AG20443 (cell line): ENCODE data around the gene MRPL49.
A peak's percentile ranks its signal among the peaks of the same experiment; 100 is the strongest.

Source experiments
- DNase-seq: peaks from one replicate; pipeline ENCODE4 v3.0.0; 2012; ENCODE audit warnings: low spot score, mixed read lengths

Gene MRPL49

DNA sequence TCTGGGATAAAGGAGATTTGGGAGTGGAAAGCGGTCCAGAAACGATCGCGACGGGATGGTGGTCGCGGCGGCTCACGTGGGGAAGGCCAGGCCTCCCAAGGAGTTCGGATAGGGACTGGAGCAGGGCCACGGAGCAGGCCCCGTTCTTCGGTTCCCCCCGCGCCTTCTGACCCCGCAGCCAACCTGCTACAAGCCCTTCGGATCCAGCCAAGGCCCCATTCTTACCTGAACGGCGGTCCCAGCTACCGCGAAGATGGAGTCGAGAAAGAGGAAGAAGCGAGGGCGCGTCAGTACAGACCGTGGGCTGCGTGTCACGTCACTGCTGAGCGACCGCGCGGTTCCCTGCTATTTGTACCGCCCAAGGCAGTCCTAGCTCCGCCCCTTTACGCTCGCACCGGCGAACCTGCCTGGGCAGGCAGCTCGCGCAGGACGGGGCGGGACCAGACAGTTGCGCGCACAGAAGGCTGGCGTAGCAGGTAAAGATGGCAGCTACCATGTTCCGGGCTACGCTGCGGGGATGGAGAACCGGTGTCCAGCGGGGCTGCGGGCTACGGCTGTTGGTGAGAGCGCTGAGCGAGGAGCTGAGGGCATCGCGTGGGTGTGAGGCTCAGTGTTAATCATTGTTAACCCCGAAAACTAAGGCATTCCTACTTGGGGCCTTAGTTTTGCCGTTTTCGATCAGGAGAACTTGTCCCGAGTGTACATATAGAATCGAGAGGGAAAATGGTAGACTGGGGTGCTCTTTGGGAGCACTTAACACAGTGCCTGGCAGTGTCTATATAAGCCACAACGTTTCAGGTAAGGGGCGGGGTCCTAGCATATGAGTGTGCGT is at the start of gene MRPL49, which contains the start of gene FAU:
TSS of gene MRPL49 (plus strand) at position 457 of the 832 bp plus-strand sequence. CDS start at position 483, 26 bp downstream.
TSS of gene FAU (minus strand) at position 270 of the 832 bp plus-strand sequence. CDS start 321 bp downstream, outside the sequence.
- DNase-seq: peak; percentile 97

DNA sequence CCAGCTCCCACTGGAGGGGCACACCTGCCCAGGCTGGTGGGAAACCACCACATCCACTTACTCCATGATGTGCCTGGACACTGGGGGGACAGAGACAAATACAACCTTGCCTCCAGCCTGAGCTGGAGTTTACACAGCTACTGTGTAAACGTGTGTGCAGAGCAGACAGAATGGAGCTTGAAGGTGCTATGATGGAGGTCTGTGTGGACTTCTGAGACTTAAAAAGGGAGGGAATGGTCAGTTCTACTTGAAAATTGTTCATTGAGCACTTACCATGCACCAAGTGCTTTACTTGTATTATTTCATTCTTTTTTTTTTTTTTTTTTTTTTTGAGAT is 49.5 kb upstream of the MRPL49 start:
- DNase-seq: no peak

DNA sequence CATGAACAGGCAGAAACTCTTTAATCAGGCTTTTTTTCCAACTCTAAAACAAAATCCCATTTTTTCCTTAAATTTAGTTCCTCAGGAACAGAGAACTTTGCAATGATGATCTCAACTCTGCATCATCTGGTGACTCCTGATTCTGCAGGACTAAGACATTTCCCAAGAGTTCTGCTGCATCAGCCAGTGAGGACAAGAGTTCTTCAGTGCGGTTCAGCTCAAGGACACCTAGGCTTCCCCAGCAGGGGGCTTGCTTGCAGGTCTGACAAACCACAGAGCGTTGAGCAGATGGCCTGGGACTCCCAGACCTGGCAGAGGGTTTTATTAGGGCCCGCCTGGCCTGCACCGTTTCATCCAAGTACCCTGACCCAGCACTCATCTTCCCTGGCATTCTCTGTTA is 44.7 kb upstream of the MRPL49 start:
- no peak for DNase-seq

DNA sequence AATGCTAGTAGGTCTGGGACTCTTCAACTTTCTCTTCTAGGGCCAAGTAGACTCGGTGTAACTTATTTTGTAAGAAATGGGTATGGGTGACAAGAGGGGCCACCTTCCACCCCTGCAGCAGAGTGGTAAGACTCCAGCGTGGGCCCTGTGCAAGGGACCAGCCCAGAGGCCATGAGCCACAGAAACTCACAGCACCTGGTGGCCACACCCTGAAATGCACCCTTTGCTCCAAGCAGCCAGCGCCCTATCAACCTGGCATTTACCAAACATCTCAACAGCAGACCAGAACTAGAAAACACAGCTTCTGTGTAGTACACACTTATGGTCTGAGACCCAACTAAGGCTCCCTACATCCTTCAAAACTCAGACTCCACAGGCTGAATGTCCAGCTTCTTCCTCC is 44.0 kb upstream of the MRPL49 start:
- DNase-seq: peak; percentile 61

DNA sequence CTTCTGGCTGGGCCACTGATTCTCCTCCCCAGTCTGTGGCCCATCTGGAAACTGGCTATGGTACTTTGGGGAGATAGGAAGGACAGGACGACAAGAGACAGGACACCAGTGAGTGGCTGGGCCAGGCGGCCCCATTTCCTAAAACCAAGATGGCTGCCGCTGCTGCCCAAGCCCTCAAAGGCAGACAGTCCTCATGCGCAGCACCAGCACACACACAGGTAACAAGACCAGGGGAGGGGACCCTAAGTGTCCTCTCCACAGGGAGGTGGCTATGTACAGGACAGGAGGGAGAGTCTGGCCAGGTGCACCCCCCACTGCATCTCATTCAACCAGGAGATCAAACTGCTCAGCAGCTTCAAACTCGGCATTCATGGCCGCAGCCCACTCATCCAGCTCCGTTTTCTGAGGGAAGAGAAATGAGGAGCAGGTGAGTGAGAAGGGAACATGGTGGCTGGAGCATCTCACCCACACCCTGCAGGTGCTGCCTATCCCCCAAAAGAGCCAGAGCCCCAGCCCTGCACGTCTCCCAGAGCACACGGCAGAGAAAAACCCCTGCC is 43.3 kb upstream of the MRPL49 start:
- no peak for DNase-seq

DNA sequence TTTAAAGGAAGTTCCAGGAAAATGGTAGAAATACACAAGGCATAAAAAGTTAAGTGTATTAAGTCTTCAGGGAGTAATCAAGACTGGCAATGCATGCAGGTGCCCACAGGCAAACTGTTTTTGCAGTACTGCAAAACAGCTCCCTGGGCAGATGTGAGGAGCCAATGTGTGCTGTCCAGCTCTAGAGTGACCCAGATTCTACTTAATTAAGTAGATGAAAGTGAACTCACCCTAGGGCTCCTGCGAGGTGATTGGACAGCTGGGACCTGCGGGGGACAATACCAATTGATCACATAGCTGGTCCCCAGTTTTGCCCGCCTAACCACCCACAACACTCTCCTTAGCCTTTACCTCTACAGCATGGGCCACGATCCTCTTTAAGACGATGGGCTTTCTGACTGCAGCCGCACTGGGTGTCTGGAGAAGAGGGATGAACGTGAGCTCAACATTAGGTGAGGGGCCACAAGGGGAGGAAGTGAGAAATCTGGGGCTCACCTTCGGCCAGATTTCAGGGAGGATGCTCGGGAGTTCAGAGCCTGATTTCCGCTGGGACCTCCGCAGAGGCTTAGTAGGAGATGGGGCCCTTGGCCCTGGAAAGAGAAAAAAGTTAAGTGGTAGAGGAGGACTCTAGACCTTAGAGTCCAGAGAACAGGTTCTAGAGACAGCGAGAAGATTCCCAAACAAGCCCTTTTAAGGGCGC is 38.8 kb upstream of the MRPL49 start:
- DNase-seq: no peak

DNA sequence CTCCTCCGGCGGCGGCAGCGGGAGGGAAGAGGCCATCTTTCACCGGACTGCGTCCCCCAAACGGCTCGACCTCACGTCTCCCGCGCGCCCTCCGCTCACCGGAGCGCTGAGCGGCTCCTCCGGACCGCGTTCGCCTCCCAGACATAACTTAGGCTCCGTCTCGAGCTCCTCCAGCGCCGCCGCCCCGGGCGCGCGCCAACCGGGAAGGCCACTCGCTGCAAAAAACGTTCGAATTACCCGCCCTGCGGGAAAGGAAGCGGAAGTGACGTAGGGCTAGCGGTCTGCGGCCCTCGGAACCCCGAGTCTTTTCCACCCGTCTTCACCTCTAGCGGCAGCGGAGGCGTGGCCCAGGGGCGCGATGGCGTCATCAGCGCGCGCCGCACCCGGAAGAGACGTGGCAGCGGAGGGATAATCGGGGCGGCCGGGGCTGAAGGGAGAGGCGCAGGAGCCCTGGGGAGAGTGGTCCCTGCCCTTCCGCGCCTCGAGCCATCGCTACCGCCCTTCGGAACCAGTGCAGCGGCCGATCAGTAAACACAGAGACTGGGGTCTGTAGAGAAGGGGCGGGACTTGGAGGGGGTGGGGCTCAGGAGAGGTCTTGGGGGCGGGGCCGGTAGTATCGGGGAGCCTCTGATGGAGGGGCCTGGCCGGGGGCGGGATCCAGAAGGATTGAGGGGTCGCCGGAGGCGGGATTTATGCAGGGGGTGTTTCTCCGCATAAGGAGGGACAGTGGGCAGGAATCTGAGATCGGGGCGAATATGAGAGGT is 38.1 kb upstream of the MRPL49 start, which contains the start of the genes CDCA5 and ZFPL1:
TSS of gene CDCA5 (minus strand) at position 207 of the 764 bp plus-strand sequence. CDS start at position 145, 62 bp downstream.
TSS of gene ZFPL1 (plus strand) at position 389 of the 764 bp plus-strand sequence. CDS start 477 bp downstream, outside the sequence.
- peak; percentile 100 for DNase-seq

DNA sequence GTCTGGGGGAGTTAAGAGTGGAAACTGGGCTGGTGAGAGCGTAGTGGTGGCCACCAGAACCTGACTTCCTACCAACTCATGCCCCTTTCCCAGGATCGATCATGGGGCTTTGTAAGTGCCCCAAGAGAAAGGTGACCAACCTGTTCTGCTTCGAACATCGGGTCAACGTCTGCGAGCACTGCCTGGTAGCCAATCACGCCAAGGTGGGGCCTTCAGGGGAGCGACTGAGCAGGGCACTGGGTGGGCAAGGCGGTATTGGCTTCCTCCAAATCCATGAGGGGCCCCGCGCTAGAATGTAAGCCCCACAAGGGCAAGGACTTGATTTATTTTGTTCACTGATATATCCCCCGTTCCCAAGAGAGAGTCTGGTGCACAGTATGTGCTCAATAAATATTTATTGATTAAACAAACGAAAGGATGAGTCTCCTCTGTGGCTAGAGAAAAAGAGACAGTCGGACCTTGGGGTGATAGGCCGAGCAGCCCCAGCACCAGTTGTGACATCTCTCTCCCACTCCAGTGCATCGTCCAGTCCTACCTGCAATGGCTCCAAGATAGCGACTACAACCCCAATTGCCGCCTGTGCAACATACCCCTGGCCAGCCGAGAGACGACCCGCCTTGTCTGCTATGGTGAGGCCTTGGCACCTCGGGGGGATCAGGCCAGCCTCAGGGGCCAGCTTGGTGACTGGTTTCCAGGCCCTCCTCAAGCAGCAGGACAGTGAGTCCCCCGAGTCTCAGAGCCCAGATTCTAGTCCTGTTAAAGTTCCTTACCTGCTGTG is 37.3 kb upstream of the MRPL49 start:
- no peak for DNase-seq

DNA sequence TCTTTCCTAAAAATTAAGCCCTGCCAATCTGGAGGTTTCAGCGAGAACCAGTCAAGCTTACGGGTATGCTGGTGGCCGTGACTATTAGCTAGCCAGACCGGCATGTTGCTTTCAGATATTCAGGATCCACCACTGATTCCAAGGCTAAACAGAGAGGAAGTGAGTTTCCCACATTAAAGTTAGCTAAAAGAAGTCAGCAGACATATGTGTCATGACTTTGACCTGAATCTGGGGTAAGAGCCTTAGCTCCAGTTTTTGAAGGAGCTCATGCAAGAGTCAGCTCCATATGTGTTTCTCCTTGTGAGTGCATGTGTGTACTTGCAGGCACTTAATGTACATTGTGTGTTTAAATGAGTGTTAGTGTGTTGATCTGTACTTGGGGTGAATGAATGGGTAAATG is 36.7 kb upstream of the MRPL49 start:
- DNase-seq: no peak

DNA sequence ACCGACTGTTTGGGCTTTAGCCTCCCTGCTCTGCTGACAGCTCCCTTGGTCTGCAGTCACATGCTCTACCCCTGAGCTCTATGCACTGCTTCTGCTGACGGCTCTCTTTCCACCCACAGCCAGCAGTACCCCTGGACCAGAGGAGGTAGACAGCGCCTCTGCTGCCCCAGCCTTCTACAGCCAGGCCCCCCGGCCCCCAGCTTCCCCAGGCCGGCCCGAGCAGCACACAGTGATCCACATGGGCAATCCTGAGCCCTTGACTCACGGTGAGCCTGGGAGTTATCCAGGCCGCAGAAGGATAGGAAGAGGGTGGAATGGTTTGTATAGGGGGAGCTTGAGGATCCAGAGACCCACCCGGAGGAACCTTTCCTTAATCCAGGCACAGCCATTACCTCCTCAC is 35.3 kb upstream of the MRPL49 start:
- no peak for DNase-seq

DNA sequence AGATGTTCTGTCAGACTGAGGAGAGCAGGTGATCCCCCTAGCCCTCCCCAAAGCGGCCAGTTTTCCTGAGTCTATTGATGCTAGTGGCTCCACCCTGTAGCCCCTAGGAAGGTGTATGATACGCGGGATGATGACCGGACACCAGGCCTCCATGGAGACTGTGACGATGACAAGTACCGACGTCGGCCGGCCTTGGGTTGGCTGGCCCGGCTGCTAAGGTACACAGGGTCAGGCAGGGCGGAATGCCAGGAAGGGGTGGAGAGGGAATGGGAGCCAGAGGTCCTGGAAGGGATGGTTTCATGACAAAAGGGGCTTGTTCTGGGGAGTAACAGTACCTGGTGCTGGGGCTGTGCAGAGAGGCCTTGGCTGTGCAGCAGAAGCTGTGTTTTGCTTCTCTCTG is 34.9 kb upstream of the MRPL49 start:
- no peak for DNase-seq

DNA sequence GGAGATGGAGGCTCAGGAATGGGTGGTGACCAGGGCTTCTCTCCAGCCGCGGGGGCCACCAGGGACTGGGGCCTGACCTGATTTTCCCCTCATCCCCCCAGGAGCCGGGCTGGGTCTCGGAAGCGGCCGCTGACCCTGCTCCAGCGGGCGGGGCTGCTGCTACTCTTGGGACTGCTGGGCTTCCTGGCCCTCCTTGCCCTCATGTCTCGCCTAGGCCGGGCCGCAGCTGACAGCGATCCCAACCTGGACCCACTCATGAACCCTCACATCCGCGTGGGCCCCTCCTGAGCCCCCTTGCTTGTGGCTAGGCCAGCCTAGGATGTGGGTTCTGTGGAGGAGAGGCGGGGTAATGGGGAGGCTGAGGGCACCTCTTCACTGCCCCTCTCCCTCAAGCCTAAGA is 34.3 kb upstream of the MRPL49 start:
- no peak for DNase-seq

DNA sequence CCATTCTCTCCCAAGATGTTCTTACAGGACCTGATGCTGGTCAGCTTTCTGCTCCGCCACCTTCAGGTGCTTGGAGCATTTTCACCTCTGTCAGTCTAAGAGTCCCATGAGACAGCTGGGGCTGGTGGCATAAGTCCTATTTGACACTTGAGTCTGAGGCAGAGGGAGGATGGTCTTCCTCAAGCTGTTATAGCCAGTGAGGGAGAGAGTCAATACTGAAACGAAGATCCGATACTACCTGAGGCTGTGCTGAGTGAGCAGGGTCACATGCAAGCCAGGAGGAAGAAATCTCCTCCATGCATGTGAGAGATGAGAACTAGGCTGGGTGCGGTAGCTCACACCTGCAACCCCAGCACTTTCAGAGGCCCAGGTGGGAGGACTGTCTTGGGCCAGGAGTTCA is 32.5 kb upstream of the MRPL49 start:
- no peak for DNase-seq

DNA sequence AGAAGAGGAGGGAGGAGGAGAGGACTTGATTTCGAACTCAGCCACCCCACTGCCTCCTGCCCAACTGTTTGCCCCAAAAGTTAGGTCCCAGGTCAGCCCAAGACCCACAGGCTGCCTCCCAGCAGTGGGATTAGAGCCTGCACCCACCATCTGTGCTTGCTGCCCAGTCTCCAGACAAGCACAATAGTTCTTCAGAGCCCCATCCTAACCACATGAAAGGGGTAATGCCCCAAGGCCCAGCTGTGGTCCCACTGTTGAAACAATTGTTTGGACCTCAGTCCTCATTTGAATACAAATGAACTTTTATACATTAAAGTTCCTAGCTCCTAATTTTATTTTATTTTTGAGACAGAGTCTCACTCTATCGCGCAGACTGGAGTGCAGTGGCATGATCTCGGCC is 31.5 kb upstream of the MRPL49 start:
- no peak for DNase-seq

DNA sequence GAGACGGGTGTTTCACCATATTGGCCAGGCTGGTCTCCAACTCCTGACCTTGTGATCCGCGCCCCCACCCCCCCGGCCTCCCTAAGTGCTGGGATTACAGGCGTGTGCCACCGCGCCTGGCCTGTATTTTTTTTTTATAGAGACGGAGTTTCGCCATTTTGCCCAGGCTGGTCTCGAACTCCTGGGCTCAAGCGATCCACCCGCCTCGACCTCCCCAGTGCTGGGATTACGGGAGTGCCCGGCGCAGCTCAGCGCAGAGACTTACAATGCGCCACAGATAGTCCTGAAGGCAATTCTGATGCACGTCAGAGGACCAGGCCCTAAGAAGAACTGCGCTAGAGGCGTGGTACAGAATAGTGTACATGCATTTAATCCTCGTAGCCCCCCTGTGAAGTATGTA is 26.7 kb upstream of the MRPL49 start:
- DNase-seq: no peak

DNA sequence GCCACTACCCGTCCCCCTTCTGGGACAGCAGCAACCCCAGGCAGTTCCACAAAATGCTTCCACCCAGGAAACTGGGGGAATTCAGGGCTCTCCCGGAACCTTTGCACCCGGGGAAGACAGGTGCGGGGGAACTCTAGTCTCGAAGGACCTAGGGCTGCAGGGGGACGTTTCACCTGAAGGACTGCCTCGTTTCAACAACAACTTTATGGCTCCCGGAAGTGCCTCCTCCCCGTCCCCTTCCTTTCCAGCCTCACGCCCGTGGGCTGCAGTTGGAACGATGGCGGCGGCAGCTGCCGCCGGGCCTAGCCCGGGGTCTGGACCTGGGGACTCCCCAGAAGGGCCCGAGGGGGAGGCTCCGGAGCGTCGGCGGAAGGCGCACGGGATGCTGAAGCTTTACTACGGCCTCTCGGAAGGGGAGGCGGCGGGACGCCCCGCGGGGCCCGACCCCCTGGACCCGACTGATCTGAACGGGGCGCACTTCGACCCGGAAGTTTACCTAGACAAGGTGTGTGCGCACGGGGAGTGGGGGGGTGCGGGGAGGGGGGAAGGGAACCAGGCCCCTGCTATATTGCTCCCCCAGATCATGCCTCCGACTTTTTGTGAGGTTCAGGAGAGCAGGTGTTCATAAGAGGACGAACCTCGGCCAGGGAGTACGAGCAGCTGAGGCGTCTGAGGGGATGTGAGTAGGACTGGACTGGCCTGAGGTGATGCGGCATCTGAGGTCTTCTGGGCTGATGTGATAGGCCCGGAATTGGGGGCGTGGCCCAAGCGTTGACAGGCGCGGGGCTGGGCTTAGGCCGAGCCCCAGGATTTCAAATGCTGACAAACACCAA is 25.9 kb upstream of the MRPL49 start, which contains the start of gene VPS51:
TSS of gene VPS51 (plus strand) at position 241 of the 833 bp plus-strand sequence. CDS start at position 278, 37 bp downstream.
- DNase-seq: peak; percentile 95

DNA sequence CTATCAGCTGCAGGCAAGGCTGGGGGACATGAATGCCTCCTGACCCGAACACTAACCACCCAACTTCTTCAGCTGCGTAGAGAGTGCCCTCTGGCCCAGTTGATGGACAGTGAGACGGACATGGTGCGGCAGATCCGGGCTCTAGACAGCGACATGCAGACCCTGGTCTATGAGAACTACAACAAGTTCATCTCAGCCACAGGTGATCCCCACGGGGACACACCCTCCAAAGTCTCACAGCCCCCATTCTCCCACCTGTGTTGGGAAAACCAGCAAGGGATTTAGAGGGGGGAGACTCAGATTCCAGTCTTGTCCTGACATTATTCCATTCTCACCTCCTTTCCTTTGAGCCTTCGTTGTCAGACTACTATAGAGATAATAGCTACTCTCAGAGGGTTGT is 25.2 kb upstream of the MRPL49 start:
- DNase-seq: no peak

DNA sequence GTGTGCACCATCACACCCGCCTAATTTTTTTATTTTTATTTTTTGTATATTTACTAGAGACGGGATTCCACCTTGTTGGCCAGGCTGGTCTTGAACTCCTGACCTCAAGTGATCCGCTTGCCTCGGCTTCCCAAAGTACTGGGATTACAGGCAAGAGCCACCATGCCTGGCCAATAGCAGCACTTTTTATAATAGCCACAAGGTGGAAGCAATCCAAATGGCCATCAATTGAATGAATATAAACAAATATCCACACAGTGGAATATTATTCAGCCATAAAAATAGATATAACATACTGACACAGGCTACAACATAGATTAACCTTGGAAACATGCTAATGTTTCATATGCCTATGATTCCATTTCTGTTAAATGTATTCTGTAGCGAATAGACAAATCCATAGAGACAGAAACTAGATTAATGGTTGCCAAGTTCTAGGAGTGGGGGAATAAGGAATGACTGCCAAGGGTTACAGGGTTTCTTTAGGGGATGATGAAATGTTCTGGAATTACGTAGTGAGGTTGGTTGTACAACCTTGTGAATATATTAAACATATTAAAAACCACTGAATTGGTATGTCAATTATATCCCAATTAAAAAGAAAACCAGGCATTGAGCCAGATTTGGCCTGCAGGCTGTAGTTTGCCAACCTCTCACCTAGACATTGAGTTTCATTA is 21.3 kb upstream of the MRPL49 start:
- no peak for DNase-seq
